ENCODE results near the gene EIF3F. TPM values are rescaled to one million over a fixed set of nuclear protein-coding genes. Genes with fewer than 3 reads are reported as not detected.

EIF3F gene
- total and polyA plus RNA-seq, 2 experiments from 2014 or later: 137 to 201 TPM

- no peaks in the 10 kb centered on the region for H3K9me3 ChIP-seq (ENCODE audit: low read depth)
- H3K9me2 ChIP-seq (replicated peaks; ENCODE audit: insufficient read depth): no peaks in the 10 kb centered on the region
- no peaks in the 10 kb centered on the region for H3K27me3 ChIP-seq
- H3K4me3 ChIP-seq: no peak overlapping the region
- DNase-seq (ENCODE audit: low spot score): no peak
- H3K27ac ChIP-seq: no peak overlapping the region
- no peak overlapping the region for H2AFZ ChIP-seq
- H3K4me2 ChIP-seq: no peak overlapping the region
- H3K79me2 ChIP-seq: no peaks in the 10 kb centered on the region
- 91% methylated on average over 3 of the region's 3 CpGs for WGBS (ENCODE audit: low lambda C conversion rate, missing lambda C conversion rate)
- H4K20me1 ChIP-seq (ENCODE audit: insufficient read depth, poor library complexity, severe bottlenecking): no peaks in the 10 kb centered on the region
- no peaks in the 10 kb centered on the region for H3K4me1 ChIP-seq (ENCODE audit: insufficient read depth)
- no peak for TF ChIP-seq EZH2phosphoT487 (IDR thresholded peaks at IDR 0.05; ENCODE audit: low read depth, severe bottlenecking, unreplicated experiment)
- TF ChIP-seq, protein P1, sequence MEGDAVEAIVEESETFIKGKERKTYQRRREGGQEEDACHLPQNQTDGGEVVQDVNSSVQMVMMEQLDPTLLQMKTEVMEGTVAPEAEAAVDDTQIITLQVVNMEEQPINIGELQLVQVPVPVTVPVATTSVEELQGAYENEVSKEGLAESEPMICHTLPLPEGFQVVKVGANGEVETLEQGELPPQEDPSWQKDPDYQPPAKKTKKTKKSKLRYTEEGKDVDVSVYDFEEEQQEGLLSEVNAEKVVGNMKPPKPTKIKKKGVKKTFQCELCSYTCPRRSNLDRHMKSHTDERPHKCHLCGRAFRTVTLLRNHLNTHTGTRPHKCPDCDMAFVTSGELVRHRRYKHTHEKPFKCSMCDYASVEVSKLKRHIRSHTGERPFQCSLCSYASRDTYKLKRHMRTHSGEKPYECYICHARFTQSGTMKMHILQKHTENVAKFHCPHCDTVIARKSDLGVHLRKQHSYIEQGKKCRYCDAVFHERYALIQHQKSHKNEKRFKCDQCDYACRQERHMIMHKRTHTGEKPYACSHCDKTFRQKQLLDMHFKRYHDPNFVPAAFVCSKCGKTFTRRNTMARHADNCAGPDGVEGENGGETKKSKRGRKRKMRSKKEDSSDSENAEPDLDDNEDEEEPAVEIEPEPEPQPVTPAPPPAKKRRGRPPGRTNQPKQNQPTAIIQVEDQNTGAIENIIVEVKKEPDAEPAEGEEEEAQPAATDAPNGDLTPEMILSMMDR (IDR thresholded peaks at IDR 0.05; ENCODE audit: poor library complexity): no peak
- no peak for TF ChIP-seq EZH2 (IDR thresholded peaks at IDR 0.05; ENCODE audit: borderline replicate concordance)
- H3K36me3 ChIP-seq (replicated peaks; ENCODE audit: insufficient read depth, low read depth): no peaks in the 10 kb centered on the region
Observed at GRCh38 chr11:8049084-8049483, 61.9 kb downstream of the EIF3F start.

Small RNAs within 50 kb of the gene (small RNA-seq; reads per million reads assigned to genes)
- not detected for gene COX6CP5

Other genes starting within 250 kb of the EIF3F start
- gene OR5P2, start 190.4 kb upstream of the EIF3F start, total RNA-seq: 0.20 TPM in 1 of 2 replicates, not detected in the other
- gene OR5P2, start 190.4 kb upstream of the EIF3F start, polyA plus RNA-seq: 0.46 and 0.54 TPM in 2 replicates
- gene OR5P3, start 156.5 kb upstream of the EIF3F start, total RNA-seq: 0.77 TPM in 1 of 2 replicates, not detected in the other
- not detected in 2 replicates for gene OR5P3, start 156.5 kb upstream of the EIF3F start, polyA plus RNA-seq
- not detected in 2 replicates for gene OR10A6, start 56.1 kb upstream of the EIF3F start, total RNA-seq
- gene OR10A6, start 56.1 kb upstream of the EIF3F start, polyA plus RNA-seq: 0.04 TPM in 1 of 2 replicates, not detected in the other
- gene OR10A3, start 45.6 kb upstream of the EIF3F start, total RNA-seq: not detected in 2 replicates
- not detected in 2 replicates for gene OR10A3, start 45.6 kb upstream of the EIF3F start, polyA plus RNA-seq
- gene NLRP10, start 21.9 kb upstream of the EIF3F start, total RNA-seq: 1.1 TPM in 1 of 2 replicates, not detected in the other
- not detected in 2 replicates for gene NLRP10, start 21.9 kb upstream of the EIF3F start, polyA plus RNA-seq
- 14.9 and 18.7 TPM in 2 replicates for gene TUB, start 93.9 kb downstream of the EIF3F start, total RNA-seq
- gene TUB, start 93.9 kb downstream of the EIF3F start, polyA plus RNA-seq: 4.8 and 5.0 TPM in 2 replicates
- gene RIC3, start 181.7 kb downstream of the EIF3F start, total RNA-seq: 2.8 and 3.2 TPM in 2 replicates
- 2.9 and 3.6 TPM in 2 replicates for gene RIC3, start 181.7 kb downstream of the EIF3F start, polyA plus RNA-seq

Measured in hepatocyte (in vitro differentiated cells).